ENCODE results near the gene SLC6A7.

The SLC6A7 gene

DNA sequence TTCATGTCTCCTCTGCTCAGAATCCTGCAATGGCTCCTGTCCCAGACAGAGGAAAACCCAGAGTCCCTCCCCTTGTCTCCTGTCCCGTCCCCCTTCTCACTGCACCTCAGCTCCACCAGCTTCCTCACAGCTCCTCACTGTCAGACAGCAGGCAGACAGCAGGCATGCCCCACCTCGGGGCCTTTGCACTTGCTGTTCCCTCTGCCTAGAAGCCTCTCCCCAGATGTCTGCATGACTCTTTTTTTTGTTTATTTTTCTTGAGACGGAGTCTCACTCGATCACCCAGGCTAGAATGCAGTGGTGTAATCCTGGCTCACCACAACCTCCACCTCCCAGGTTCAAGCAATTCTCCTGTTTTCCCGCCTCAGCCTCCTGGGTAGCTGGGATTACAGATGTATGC is 8.8 kb upstream of the SLC6A7 start:
- no peak for TF ChIP-seq JUND (IDR thresholded peaks at IDR 0.05; ENCODE audit: low read depth)
- no peak for DNase-seq (ENCODE audit: low read depth in 1 of 2, low spot score in 1 of 2)
- in situ Hi-C loops (cut with HindIII; ENCODE audit: low pct_unique_long_range_greater_than_20kb, low sequenced_read_pairs): no loop called here

DNA sequence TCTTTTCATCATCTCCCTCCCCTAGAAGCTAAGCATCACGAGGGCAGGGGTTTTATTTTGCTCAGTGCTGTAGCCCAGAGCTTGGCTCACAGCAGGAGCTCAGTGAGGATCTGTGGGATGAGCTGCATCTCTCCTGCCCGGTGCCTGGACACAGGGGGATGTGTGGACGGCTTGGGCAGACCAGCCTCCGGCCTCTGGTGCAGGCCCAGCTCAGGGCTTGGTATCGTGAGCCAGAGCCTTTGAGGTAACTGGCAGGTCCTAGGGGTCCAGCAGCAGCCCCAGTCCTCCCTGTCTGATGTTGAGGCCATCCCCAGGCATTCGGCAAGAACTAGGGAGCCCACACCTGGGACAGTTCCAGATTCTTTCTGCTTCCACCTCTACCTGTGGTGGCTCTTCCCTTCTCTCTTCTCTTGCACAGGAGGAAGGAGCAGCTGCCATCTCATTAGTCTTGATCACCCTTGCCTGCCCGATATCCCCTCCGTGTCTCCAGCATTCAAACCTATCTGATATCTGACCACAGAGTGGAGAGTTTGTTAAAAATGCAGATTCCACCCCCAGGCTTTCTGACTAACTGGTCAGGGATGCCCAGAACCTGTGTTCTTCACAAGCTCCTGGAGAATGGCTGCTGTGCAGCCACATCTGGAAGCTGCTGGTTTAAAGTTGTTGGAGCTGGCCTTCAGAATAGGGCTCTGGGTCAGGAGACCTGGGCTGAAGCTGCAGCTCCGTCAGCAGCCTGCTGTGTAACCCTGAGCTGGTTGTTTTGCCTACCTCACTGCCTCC is 7.9 kb upstream of the SLC6A7 start:
- no peak for DNase-seq (ENCODE audit: low read depth in 1 of 2, low spot score in 1 of 2)
- no peak for TF ChIP-seq JUND (IDR thresholded peaks at IDR 0.05; ENCODE audit: low read depth)
- in situ Hi-C loops (cut with HindIII; ENCODE audit: low pct_unique_long_range_greater_than_20kb, low sequenced_read_pairs): no loop called here

DNA sequence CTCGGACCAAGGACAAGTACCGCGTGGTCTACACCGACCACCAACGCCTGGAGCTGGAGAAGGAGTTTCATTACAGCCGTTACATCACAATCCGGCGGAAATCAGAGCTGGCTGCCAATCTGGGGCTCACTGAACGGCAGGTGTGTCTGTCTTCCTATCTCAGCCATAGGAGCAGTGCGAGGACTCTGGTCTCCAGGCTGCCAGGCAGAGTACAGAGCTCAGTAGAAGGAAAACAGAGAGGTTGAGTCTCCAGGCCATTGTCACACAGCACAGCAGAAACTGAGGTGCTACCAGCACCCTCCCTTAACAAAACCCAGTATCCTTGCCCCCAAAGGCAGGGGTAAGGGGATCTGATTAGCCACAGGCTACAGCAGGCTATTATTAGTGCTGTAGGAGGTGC is 7.1 kb upstream of the SLC6A7 start:
- in situ Hi-C loops (cut with HindIII; ENCODE audit: low pct_unique_long_range_greater_than_20kb, low sequenced_read_pairs): no loop called here
- DNase-seq (ENCODE audit: low read depth in 1 of 2, low spot score in 1 of 2): no peak
- no peak for TF ChIP-seq JUND (IDR thresholded peaks at IDR 0.05; ENCODE audit: low read depth)

DNA sequence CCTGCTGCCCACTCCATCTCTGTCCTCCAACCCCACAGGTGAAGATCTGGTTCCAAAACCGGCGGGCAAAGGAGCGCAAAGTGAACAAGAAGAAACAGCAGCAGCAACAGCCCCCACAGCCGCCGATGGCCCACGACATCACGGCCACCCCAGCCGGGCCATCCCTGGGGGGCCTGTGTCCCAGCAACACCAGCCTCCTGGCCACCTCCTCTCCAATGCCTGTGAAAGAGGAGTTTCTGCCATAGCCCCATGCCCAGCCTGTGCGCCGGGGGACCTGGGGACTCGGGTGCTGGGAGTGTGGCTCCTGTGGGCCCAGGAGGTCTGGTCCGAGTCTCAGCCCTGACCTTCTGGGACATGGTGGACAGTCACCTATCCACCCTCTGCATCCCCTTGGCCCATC is 6.4 kb upstream of the SLC6A7 start:
- no peak for DNase-seq (ENCODE audit: low read depth in 1 of 2, low spot score in 1 of 2)
- TF ChIP-seq JUND (IDR thresholded peaks at IDR 0.05; ENCODE audit: low read depth): no peak
- in situ Hi-C loops (cut with HindIII; ENCODE audit: low pct_unique_long_range_greater_than_20kb, low sequenced_read_pairs): no loop called here

DNA sequence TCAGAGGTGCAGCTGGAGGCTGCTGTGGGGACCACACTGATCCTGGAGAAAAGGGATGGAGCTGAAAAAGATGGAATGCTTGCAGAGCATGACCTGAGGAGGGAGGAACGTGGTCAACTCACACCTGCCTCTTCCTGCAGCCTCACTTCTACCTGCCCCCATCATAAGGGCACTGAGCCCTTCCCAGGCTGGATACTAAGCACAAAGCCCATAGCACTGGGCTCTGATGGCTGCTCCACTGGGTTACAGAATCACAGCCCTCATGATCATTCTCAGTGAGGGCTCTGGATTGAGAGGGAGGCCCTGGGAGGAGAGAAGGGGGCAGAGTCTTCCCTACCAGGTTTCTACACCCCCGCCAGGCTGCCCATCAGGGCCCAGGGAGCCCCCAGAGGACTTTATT is 5.9 kb upstream of the SLC6A7 start:
- TF ChIP-seq JUND (IDR thresholded peaks at IDR 0.05; ENCODE audit: low read depth): no peak
- in situ Hi-C loops (cut with HindIII; ENCODE audit: low pct_unique_long_range_greater_than_20kb, low sequenced_read_pairs): no loop called here
- DNase-seq (ENCODE audit: low read depth in 1 of 2, low spot score in 1 of 2): no peak

DNA sequence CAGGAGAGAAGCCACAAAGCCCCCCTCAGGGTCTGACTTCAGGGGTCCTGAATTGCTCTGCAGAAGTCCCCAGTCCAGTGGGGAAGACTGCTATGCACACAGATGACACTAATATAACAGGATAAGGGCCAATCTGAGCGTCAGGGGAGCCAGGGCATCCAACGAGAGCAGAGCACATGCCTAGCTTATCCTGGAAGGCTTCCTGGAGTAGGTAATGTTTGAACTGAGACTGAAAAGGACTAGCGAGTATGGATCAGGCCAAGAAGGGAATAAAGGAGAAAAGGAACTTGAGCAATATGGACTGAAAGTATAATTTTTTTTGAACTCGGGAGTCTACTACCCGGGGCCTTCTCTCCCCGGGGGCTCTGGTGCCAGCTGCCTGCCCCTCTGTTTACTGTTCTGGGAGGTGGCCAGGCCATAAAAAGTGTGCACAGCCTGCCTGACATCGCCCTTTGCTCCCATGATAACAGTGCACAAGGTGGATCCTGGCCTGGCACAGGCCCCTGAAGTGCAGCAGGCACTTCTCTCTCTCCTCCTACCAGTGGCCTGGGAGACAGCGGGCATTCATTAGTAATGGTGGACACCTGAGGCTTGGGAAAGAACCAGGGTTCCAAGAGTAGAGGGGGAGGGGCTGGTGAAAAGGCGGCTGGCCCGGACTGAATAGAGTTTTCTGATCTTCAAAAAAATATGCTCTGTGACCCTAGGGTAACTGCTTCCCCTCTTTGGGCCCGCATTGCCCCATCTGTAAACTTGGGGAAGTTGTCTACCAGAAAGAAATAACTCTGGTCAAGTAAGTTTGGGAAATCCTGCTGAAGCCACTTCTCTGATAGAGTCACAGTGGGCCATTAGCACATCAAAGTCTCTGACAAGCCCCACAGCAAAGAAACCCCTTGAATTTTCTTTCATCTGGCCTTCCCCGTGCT is 4.6 kb upstream of the SLC6A7 start:
- DNase-seq (ENCODE audit: low read depth in 1 of 2, low spot score in 1 of 2): no peak
- in situ Hi-C loops (cut with HindIII; ENCODE audit: low pct_unique_long_range_greater_than_20kb, low sequenced_read_pairs): no loop called here
- no peak for TF ChIP-seq JUND (IDR thresholded peaks at IDR 0.05; ENCODE audit: low read depth)

DNA sequence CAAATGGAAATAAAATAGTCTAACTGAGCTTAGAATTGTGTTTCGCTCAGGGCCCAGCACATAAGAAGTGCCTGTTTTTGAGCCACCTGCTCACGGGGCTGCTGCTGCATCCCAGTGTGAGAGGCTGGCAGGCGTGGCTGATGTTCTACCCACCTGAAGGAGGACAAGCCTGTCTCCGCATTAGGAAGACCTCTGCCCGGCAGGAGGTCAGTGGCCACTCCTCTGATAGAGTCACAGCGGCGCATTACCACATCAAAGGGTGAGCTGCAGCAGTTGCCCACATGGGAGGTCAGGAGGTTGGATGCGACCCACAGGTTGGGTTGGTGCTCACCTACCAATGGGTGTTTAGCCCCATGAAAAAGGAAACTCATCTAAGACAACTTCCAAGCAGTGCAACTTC is 3.7 kb upstream of the SLC6A7 start:
- in situ Hi-C loops (cut with HindIII; ENCODE audit: low pct_unique_long_range_greater_than_20kb, low sequenced_read_pairs): no loop called here
- DNase-seq (ENCODE audit: low read depth in 1 of 2, low spot score in 1 of 2): no peak
- no peak for TF ChIP-seq JUND (IDR thresholded peaks at IDR 0.05; ENCODE audit: low read depth)

DNA sequence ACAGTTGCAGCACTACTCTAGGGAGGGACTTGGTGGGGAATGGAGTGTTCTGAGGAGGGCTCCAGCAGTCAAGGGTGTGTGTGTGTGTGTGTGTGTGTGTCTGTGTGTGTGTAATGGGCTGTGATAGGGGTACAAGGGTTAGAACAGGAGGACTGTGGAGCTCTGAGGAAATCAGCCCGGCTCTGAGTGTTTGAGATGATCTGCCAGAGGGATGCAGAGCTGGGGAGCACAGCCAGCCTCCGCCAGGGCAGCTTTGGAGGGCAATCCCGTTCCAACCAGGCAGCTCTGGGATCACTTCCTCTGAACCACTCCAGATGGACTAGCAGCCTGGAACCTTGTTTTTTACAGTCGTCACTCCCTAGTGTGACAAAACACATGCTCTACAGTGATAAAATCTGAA is 3.0 kb upstream of the SLC6A7 start:
- in situ Hi-C loops (cut with HindIII; ENCODE audit: low pct_unique_long_range_greater_than_20kb, low sequenced_read_pairs): no loop called here
- no peak for TF ChIP-seq JUND (IDR thresholded peaks at IDR 0.05; ENCODE audit: low read depth)
- DNase-seq (ENCODE audit: low read depth in 1 of 2, low spot score in 1 of 2): no peak

DNA sequence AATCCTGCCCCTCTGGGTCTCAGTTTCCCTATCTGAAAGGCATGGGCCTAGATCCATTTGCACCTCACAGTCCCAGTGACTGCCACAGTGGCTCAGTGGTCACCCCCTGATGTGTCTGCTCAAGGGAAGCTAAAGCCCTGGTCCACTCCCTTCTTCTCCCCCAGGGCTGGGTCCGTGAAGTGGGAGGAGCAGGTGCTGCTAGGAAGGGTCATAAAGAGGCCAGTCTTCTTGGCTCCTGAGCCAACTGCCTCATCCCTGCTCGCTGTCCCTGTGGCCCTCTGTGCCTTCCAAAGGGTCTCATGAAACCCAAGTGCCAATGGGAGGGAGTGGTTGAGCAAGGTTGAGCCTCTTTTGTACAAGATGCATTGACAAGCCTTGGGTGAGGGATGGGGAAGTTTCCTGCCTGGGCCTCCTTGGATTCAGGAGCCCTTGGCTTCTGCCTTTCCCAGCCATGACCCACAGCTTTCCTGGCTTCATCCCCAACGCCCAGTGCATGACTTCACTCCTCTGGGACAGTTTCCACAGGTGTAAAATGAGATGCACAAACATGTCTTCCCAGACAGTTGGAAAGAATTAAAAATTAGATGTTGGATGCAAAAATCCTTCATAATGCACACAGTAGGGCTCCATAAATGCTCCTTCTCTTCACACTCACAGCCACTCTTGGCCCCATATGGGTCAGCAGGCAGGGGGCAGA is 1.6 kb upstream of the SLC6A7 start:
- TF ChIP-seq JUND (IDR thresholded peaks at IDR 0.05; ENCODE audit: low read depth): no peak
- DNase-seq (ENCODE audit: low read depth in 1 of 2, low spot score in 1 of 2): no peak
- in situ Hi-C loops (cut with HindIII; ENCODE audit: low pct_unique_long_range_greater_than_20kb, low sequenced_read_pairs): no loop called here

DNA sequence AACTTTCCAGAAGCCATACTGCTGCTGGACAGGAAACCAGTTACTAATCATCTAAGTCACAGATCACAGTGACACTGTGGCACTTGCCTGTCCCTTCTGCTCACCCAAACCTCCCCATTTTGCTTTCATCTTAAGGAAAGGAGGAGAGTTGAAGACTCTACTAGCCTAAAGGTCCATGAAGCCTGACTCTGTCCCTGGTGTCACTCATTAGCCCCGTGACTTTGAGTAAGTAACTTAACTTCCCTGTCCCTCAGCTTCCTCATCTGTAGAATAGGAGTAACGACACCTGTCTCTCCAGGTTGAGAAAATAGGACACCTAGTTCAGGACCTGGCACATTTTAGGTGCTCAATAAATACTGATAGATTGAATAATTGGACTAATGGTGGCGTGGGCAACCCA is 536 bp upstream of the SLC6A7 start:
- DNase-seq (ENCODE audit: low read depth in 1 of 2, low spot score in 1 of 2): no peak
- TF ChIP-seq JUND (IDR thresholded peaks at IDR 0.05; ENCODE audit: low read depth): no peak
- in situ Hi-C loops (cut with HindIII; ENCODE audit: low pct_unique_long_range_greater_than_20kb, low sequenced_read_pairs): no loop called here

DNA sequence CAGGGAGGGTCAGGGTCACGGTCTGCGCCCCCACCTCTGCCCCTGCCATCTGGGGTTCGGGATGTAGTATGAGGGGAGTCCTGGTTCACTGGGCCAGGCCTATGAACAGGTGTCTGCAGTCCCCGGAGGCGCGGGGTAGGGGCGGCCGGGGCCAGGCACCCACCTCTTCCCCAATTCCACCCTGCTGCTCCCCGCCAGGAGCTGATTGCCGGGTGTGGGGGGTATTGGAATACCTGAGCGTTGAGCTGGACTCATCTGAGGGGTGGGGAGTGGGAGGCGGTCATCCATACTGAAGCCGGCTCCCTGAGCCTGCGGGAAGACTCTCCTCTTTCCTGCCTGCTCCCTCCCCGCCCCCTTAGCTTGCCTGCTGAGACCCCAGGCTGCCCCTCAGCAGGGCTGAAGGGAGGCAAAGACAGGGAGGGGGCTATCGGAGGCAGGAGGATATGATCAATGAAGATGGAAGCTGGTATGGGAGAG is 679 bp downstream of the SLC6A7 start:
- no peak for TF ChIP-seq JUND (IDR thresholded peaks at IDR 0.05; ENCODE audit: low read depth)
- in situ Hi-C loops (cut with HindIII; ENCODE audit: low pct_unique_long_range_greater_than_20kb, low sequenced_read_pairs): no loop called here
- DNase-seq (ENCODE audit: low read depth in 1 of 2, low spot score in 1 of 2): no peak

DNA sequence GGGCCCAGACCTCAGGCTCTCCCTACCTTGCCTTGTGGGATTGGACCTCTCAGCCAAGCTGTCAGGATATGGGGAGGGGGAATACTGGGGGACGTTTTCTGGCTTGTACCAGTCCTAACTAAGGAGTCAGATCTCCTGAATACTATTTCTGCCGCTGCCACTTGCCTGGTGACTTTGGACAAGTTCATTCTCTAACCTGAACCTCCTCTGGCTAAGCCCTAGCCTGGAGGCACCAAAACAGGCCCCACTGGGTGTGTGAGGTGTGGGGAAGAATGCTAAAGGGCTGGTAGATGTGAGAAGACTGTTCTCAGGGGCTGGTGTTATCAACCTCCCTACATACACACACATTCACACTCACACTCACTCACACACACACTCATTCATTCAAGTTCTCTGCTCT is 1.1 kb downstream of the SLC6A7 start:
- no peak for TF ChIP-seq JUND (IDR thresholded peaks at IDR 0.05; ENCODE audit: low read depth)
- DNase-seq (ENCODE audit: low read depth in 1 of 2, low spot score in 1 of 2): peak; percentile 28 to 70
- in situ Hi-C loops (cut with HindIII; ENCODE audit: low pct_unique_long_range_greater_than_20kb, low sequenced_read_pairs): no loop called here

DNA sequence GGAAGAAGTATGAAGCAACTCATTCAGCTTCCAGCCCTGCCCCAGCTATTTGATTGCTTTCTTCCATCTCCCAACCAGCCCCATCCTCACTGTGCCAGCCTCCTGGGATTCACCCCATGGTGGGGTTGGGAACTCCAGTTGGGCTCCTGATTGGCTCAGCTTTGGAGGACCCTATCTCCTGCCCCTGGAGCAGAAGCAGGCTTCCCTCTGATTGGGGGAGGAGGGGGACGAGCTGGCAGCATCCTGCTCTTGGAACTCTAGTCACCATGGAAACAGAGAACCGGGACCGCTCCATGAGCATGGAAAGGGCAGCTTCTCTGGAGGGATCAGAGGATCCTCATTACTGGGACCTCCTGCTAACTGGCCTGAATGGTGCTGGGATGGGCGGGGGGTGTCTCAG is 2.6 kb downstream of the SLC6A7 start:
- no peak for DNase-seq (ENCODE audit: low read depth in 1 of 2, low spot score in 1 of 2)
- in situ Hi-C loops (cut with HindIII; ENCODE audit: low pct_unique_long_range_greater_than_20kb, low sequenced_read_pairs): no loop called here
- TF ChIP-seq JUND (IDR thresholded peaks at IDR 0.05; ENCODE audit: low read depth): no peak

Data from T47D (cell line).